Stimulated activated CD8-positive, alpha-beta memory T cell treated with anti-CD3 and anti-CD28 coated beads, Interleukin-15, amount 100 ng/mL, for 24 hours (primary cell): Measurements from ENCODE around the gene SIPA1L2.
A peak's percentile ranks its signal among the peaks of the same experiment; 100 is the strongest.

Source experiments
- DNase-seq: peaks from one replicate; pipeline ENCODE4 v3.0.0-alpha.2; 2020; ENCODE audit warnings: low read depth

Gene SIPA1L2

GRCh38 chr1:232643251-232643650 lies 13.3 kb upstream of the SIPA1L2 start:
- DNase-seq, result no peak

- no peak for DNase-seq
Measured at GRCh38 chr1:232641507-232641906, 11.6 kb upstream of the SIPA1L2 start.

GRCh38 chr1:232636799-232637198 lies 6.9 kb upstream of the SIPA1L2 start:
- DNase-seq, result no peak

GRCh38 chr1:232635778-232636356 lies 5.9 kb upstream of the SIPA1L2 start:
- no peak for DNase-seq

GRCh38 chr1:232635279-232635678 lies 5.3 kb upstream of the SIPA1L2 start:
- DNase-seq, result no peak

- no peak for DNase-seq
Measured at GRCh38 chr1:232634096-232634495, 4.2 kb upstream of the SIPA1L2 start.

GRCh38 chr1:232630894-232631195 lies 912 bp upstream of the SIPA1L2 start:
- DNase-seq, result no peak

GRCh38 chr1:232629250-232630046 lies 485 bp downstream of the SIPA1L2 start:
- peak; percentile 3 for DNase-seq

- no peak for DNase-seq
Measured at GRCh38 chr1:232628335-232629249, 1.3 kb downstream of the SIPA1L2 start.

- DNase-seq, result no peak
Measured at GRCh38 chr1:232627645-232628334, 2.1 kb downstream of the SIPA1L2 start.

GRCh38 chr1:232627171-232627570 lies 2.8 kb downstream of the SIPA1L2 start:
- DNase-seq, result no peak

- DNase-seq, result no peak
Measured at GRCh38 chr1:232626452-232626851, 3.5 kb downstream of the SIPA1L2 start.

- DNase-seq, result no peak
Measured at GRCh38 chr1:232625319-232625868, 4.5 kb downstream of the SIPA1L2 start.

GRCh38 chr1:232624546-232625281 lies 5.2 kb downstream of the SIPA1L2 start:
- no peak for DNase-seq

GRCh38 chr1:232622981-232623380 lies 7.0 kb downstream of the SIPA1L2 start:
- DNase-seq, result no peak

- DNase-seq, result no peak
Measured at GRCh38 chr1:232622378-232622777, 7.6 kb downstream of the SIPA1L2 start.

- no peak for DNase-seq
Measured at GRCh38 chr1:232621050-232621449, 8.9 kb downstream of the SIPA1L2 start.

- DNase-seq, result no peak
Measured at GRCh38 chr1:232620356-232620969, 9.5 kb downstream of the SIPA1L2 start.

GRCh38 chr1:232617237-232617636 lies 12.7 kb downstream of the SIPA1L2 start:
- DNase-seq, result no peak

- no peak for DNase-seq
Measured at GRCh38 chr1:232615306-232615800, 14.6 kb downstream of the SIPA1L2 start.

- no peak for DNase-seq
Measured at GRCh38 chr1:232614811-232615210, 15.1 kb downstream of the SIPA1L2 start.
